Activated CD4-positive, alpha-beta T cell treated with anti-CD3 and anti-CD28 coated beads, Interleukin-2, amount 10 ng/mL, durations not matched to agents 7 days and 5 days (primary cell): ENCODE data around the gene RGS7. TPM values are rescaled to one million over a fixed set of nuclear protein-coding genes. Genes with fewer than 3 reads are reported as not detected.
"Not testable (repeated sequence)": the region's sequence is repeated elsewhere in the genome, so short reads cannot be mapped to it uniquely, and the experiment has no call there.

ENCODE experiments used
- CTCF ChIA-PET: fragments of 350-600 bp; sonication (Branson Sonifier 250); formaldehyde crosslinking; loops from one replicate; lab custom pipeline; 2021; ENCODE audit warnings: antibody characterized with exemption; lab: Charles Lee
- POLR2A ChIA-PET: fragments of 350-600 bp; sonication (Branson Sonifier 250); formaldehyde crosslinking; loops from one replicate; lab custom pipeline; 2021; ENCODE audit warnings: antibody characterized with exemption; lab: Charles Lee
- DNase-seq: peaks from one replicate; pipeline ENCODE4 v3.0.0-alpha.2; 2020
- H3K27ac Mint-ChIP-seq: one replicate; pipeline ENCODE4 v1.8.0; 2021; ENCODE audit warnings: mild to moderate bottlenecking, moderate library complexity, mixed read lengths
- H3K27me3 Mint-ChIP-seq: one replicate; pipeline ENCODE4 v1.8.0; 2021; ENCODE audit warnings: mixed read lengths
- H3K36me3 Mint-ChIP-seq: one replicate; pipeline ENCODE4 v1.8.0; 2021; ENCODE audit warnings: low read depth, mixed read lengths
- H3K4me1 Mint-ChIP-seq: one replicate; pipeline ENCODE4 v1.8.0; 2021; ENCODE audit warnings: mixed read lengths
- H3K4me3 Mint-ChIP-seq: one replicate; pipeline ENCODE4 v1.8.0; 2021; ENCODE audit warnings: mild to moderate bottlenecking, moderate library complexity, mixed read lengths
- H3K9me3 Mint-ChIP-seq: one replicate; pipeline ENCODE4 v1.8.0; 2021; ENCODE audit warnings: mixed read lengths
- total RNA-seq, 2 experiments: library from RNA; stranded (reverse); gene quantifications; one replicate each; pipeline ENCODE4 v1.2.3, GENCODE V29; 2021

The RGS7 gene
- total RNA-seq, 2 experiments from 2014 or later, result not detected

DNA sequence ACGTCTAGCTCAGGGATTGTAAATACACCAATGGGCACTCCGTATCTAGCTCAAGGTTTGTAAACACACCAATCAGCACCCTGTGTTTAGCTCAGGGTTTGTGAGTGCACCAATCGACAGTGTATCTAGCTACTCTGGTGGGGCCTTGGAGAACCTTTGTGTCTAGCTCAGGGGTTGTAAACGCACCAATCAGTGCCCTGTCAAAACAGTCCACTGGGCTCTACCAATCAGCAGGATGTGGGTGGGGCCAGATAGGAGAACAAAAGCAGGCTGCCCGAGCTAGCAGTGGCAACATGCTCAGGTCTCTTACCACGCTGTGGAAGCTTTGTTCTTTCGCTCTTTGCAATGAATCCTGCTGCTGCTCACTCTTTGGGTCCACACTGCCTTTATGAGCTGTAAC, 593.9 kb downstream of the RGS7 start:
- DNase-seq, H3K27ac Mint-ChIP-seq, H3K4me3 Mint-ChIP-seq, H3K4me1 Mint-ChIP-seq, H3K9me3 Mint-ChIP-seq, POLR2A ChIA-PET, H3K36me3 Mint-ChIP-seq, CTCF ChIA-PET, H3K27me3 Mint-ChIP-seq: not testable (repeated sequence)

GRCh38 chr1:240762471-240762987, 594.5 kb downstream of the RGS7 start:
- DNase-seq, CTCF ChIA-PET, H3K36me3 Mint-ChIP-seq, H3K4me1 Mint-ChIP-seq, H3K27me3 Mint-ChIP-seq, H3K9me3 Mint-ChIP-seq, H3K4me3 Mint-ChIP-seq, POLR2A ChIA-PET, H3K27ac Mint-ChIP-seq: not testable (repeated sequence)

GRCh38 chr1:240758777-240759176, 598.2 kb downstream of the RGS7 start:
- H3K4me1 Mint-ChIP-seq, POLR2A ChIA-PET, DNase-seq, H3K27me3 Mint-ChIP-seq, H3K9me3 Mint-ChIP-seq, H3K27ac Mint-ChIP-seq, H3K36me3 Mint-ChIP-seq, CTCF ChIA-PET, H3K4me3 Mint-ChIP-seq: not testable (repeated sequence)

DNA sequence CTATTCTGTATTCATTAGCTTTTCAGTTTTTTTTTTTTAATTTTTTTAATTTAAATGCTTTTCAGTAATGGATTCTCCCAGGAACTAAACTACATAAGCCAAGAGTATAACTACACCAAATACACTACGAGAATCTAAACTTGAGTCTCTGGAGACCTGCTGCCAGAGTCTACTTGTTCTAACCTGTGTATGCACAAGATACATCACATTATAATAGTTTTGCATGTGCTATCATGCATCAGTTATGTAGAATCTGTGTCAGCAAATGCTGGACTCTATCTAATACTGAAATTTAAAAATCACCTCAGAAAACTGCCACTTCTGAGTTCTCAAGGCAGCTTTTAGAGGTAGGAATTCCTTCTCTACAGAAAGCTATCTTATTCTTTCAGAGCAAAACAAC, 598.7 kb downstream of the RGS7 start:
- Mint-ChIP-seq H3K9me3 (no peaks in the 10 kb centered on the region), H3K4me3 (no peak overlapping the region), H3K27ac (no peak overlapping the region), H3K36me3 (no peaks in the 10 kb centered on the region), H3K4me1 (no peaks in the 10 kb centered on the region), H3K27me3 (no peaks in the 10 kb centered on the region)
- no peak for DNase-seq
- CTCF ChIA-PET, result no interaction called here
- POLR2A ChIA-PET, result no interaction called here

DNA sequence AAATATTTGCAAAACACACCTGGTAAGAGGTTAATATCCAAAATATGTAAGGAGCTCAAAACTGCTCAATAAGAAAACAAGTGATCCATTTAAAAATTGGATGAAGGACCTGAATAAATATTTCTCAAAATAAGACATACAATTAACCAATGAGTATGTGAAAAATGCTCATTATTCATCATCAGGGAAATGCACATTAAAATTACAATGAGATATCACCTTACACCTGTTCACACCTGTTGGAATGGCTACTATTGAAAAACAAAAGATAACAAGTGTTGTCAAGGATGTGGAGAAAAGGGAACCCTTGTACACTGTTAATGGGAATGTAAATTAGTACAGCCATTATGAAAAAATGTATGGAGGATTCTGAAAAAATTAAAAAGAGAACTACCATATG, 609.1 kb downstream of the RGS7 start:
- no peak overlapping the region for H3K4me3 Mint-ChIP-seq

DNA sequence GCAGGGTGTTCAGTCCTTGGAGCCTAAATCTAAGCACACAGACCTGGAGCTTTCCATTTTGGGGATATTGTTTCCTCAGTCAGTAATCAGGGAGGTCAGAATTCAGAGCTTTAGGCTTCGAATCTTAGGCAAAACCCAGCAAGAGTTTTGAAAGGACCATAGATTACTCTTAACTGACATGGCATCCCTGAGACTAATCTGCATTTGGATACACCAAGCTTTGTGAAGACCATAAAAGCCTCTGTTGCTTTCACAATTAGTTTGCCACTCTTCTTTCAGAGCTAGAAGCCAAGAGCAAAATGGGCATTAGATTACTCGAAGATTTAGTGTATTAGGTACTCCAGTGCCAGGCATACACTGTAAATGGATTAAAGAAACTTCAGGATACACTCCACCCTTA, 613.3 kb downstream of the RGS7 start:
- H3K27me3 Mint-ChIP-seq, result peaks cover 2% of the 10 kb centered on the region
- H3K9me3 Mint-ChIP-seq, result no peaks in the 10 kb centered on the region
- no peak overlapping the region for H3K4me3 Mint-ChIP-seq
- no peaks in the 10 kb centered on the region for H3K36me3 Mint-ChIP-seq
- ChIA-PET POLR2A (no interaction called here), CTCF (no interaction called here)
- no peak for DNase-seq
- no peaks in the 10 kb centered on the region for H3K4me1 Mint-ChIP-seq
- no peak overlapping the region for H3K27ac Mint-ChIP-seq

More for the DNA sequence above, 609.1 kb downstream of the RGS7 start:
- no peak overlapping the region for H3K27ac Mint-ChIP-seq
- no peaks in the 10 kb centered on the region for H3K9me3 Mint-ChIP-seq
- H3K4me1 Mint-ChIP-seq, result no peaks in the 10 kb centered on the region
- H3K27me3 Mint-ChIP-seq, result peaks cover 2% of the 10 kb centered on the region
- ChIA-PET POLR2A (no interaction called here), CTCF (no interaction called here)
- no peak for DNase-seq
- no peaks in the 10 kb centered on the region for H3K36me3 Mint-ChIP-seq

- no peak for DNase-seq
- ChIA-PET POLR2A (no interaction called here), CTCF (no interaction called here)
- Mint-ChIP-seq H3K4me3 (no peak overlapping the region), H3K27ac (no peak overlapping the region), H3K4me1 (no peaks in the 10 kb centered on the region), H3K9me3 (no peaks in the 10 kb centered on the region), H3K36me3 (no peaks in the 10 kb centered on the region), H3K27me3 (peaks cover 2% of the 10 kb centered on the region)
Observed at GRCh38 chr1:240739754-240740153, 617.3 kb downstream of the RGS7 start.

DNA sequence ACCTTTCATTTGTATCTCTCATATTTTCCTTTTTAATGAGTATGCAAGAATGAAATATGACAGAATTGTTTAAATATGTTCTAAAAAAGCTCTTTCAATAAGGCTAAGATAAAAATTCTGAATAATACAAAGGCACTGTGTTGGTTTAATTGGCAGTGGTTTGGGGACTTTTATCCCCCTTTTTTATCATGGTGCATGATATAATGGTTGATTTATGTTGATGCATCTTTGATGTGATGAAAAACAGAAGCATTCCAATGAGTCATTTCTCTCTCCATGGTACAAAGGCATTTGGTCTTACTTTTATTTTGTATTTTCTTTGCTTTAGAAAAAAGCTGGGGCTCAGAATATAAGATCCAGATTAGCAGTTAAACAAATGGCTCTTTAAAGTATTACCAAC, 617.9 kb downstream of the RGS7 start:
- no peaks in the 10 kb centered on the region for H3K4me1 Mint-ChIP-seq
- H3K36me3 Mint-ChIP-seq, result no peaks in the 10 kb centered on the region
- H3K27me3 Mint-ChIP-seq, result peaks cover 2% of the 10 kb centered on the region
- no peak overlapping the region for H3K4me3 Mint-ChIP-seq
- H3K27ac Mint-ChIP-seq, result no peak overlapping the region
- no peak for DNase-seq
- CTCF ChIA-PET, result no interaction called here
- POLR2A ChIA-PET, result no interaction called here
- H3K9me3 Mint-ChIP-seq, result no peaks in the 10 kb centered on the region

- Mint-ChIP-seq H3K4me3 (no peak overlapping the region), H3K27me3 (no peaks in the 10 kb centered on the region), H3K36me3 (no peaks in the 10 kb centered on the region), H3K27ac (no peak overlapping the region), H3K4me1 (no peaks in the 10 kb centered on the region), H3K9me3 (no peaks in the 10 kb centered on the region)
- ChIA-PET CTCF (no interaction called here), POLR2A (interaction anchor here (0.6 kb wide), 1 partner anchor 152 kb away, joined by 3 read pairs; no protein-coding TSS in a partner anchor)
- no peak for DNase-seq
Observed at GRCh38 chr1:240737766-240738265, 619.2 kb downstream of the RGS7 start.

DNA sequence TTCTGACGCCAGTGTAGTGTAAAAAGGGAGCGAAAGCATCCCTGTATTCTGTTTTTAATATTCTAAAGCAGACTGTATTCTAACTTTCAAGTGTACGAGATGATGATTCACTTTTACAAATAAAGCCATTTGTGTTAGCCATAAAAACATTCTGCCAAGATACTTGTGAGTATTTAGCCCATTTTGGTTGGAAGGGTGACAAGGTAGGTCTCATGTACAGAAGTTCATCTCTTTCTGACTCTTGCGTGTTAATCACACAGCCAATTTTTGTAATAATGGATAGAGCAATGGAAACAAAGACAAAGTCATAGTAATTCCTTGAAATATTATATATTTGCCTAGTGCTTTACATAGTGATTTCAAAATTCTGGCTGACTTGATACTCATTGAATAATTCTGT, 619.7 kb downstream of the RGS7 start:
- no peak for DNase-seq
- no peak overlapping the region for H3K4me3 Mint-ChIP-seq
- no peaks in the 10 kb centered on the region for H3K9me3 Mint-ChIP-seq
- ChIA-PET CTCF (no interaction called here), POLR2A (interaction anchor here (0.6 kb wide), 1 partner anchor 152 kb away, joined by 3 read pairs; no protein-coding TSS in a partner anchor)
- H3K27ac Mint-ChIP-seq, result no peak overlapping the region
- no peaks in the 10 kb centered on the region for H3K27me3 Mint-ChIP-seq
- H3K4me1 Mint-ChIP-seq, result no peaks in the 10 kb centered on the region
- no peaks in the 10 kb centered on the region for H3K36me3 Mint-ChIP-seq

- H3K36me3 Mint-ChIP-seq, H3K27ac Mint-ChIP-seq, H3K4me3 Mint-ChIP-seq, POLR2A ChIA-PET, H3K27me3 Mint-ChIP-seq, H3K9me3 Mint-ChIP-seq, CTCF ChIA-PET, H3K4me1 Mint-ChIP-seq, DNase-seq: not testable (repeated sequence)
Observed at GRCh38 chr1:240734705-240735104, 622.3 kb downstream of the RGS7 start.

- Mint-ChIP-seq H3K27me3 (no peaks in the 10 kb centered on the region), H3K36me3 (no peaks in the 10 kb centered on the region), H3K4me3 (no peak overlapping the region), H3K9me3 (no peaks in the 10 kb centered on the region), H3K27ac (no peak overlapping the region), H3K4me1 (no peaks in the 10 kb centered on the region)
- POLR2A ChIA-PET, result no interaction called here
- DNase-seq, result no peak
- CTCF ChIA-PET, result interaction anchor here (0.6 kb wide), 1 partner anchor 635 kb away, joined by 3 read pairs; no protein-coding TSS in a partner anchor
Observed at GRCh38 chr1:240734001-240734400, 623.0 kb downstream of the RGS7 start.

- ChIA-PET POLR2A (no interaction called here), CTCF (interaction anchor here (0.7 to 1.5 kb wide), 2 partner anchors 16 to 840 kb away, joined by 3 read pairs; no protein-coding TSS in a partner anchor)
- Mint-ChIP-seq H3K4me3 (no peak overlapping the region), H3K9me3 (no peaks in the 10 kb centered on the region), H3K27me3 (no peaks in the 10 kb centered on the region), H3K27ac (no peak overlapping the region), H3K36me3 (no peaks in the 10 kb centered on the region), H3K4me1 (no peaks in the 10 kb centered on the region)
- DNase-seq, result no peak
Observed at GRCh38 chr1:240732390-240732789, 624.6 kb downstream of the RGS7 start.
